ENCODE measurements around the gene MRPS9.

The MRPS9 gene

GRCh38 chr2:105144152-105144940 lies 106.5 kb downstream of the MRPS9 start:
- Histone ChIP-seq H3K27me3 (ENCODE audit: insufficient read depth, low read length) (0 out of 2 replicates have a peak, but pooled peaks cover 5% of the 10 kb centered on the region), H3F3A (ENCODE audit: insufficient read depth, low read length) (no peaks in the 10 kb centered on the region), H3K27ac (ENCODE audit: low read depth, low read length, poor library complexity, severe bottlenecking) (no peak overlapping the region), H2AFZ (ENCODE audit: low read length) (no peak overlapping the region), H3K79me2 (ENCODE audit: insufficient read depth, low read length) (no peaks in the 10 kb centered on the region), H3K4me2 (ENCODE audit: low read length) (no peak overlapping the region), H3K9me3 (ENCODE audit: low read length) (no peaks in the 10 kb centered on the region), H3K4me3 (ENCODE audit: low read depth, low read length, poor library complexity, severe bottlenecking) (no peak overlapping the region), H3K4me1 (ENCODE audit: insufficient read depth, low read length, severe bottlenecking) (no peaks in the 10 kb centered on the region), H4K20me1 (ENCODE audit: insufficient read depth, low read length) (no peaks in the 10 kb centered on the region), H3K9ac (ENCODE audit: low read length) (no peak overlapping the region), H3K9me2 (ENCODE audit: low read depth, low read length) (no peaks in the 10 kb centered on the region), H3K36me3 (ENCODE audit: insufficient read depth, low read length) (no peaks in the 10 kb centered on the region)
- TF ChIP-seq CTCF (IDR thresholded peaks at IDR 0.05; ENCODE audit: low read length) (no peak), EZH2 (IDR thresholded peaks at IDR 0.05; ENCODE audit: borderline replicate concordance, low read length) (no peak)

GRCh38 chr2:105144941-105145300 lies 107.1 kb downstream of the MRPS9 start:
- Histone ChIP-seq H3K4me1 (ENCODE audit: insufficient read depth, low read length, severe bottlenecking) (no peaks in the 10 kb centered on the region), H3K27me3 (ENCODE audit: insufficient read depth, low read length) (0 out of 2 replicates have a peak, but pooled peaks cover 5% of the 10 kb centered on the region), H3K9me2 (ENCODE audit: low read depth, low read length) (no peaks in the 10 kb centered on the region), H3K36me3 (ENCODE audit: insufficient read depth, low read length) (no peaks in the 10 kb centered on the region), H2AFZ (ENCODE audit: low read length) (no peak overlapping the region), H3K4me3 (ENCODE audit: low read depth, low read length, poor library complexity, severe bottlenecking) (no peak overlapping the region), H3K27ac (ENCODE audit: low read depth, low read length, poor library complexity, severe bottlenecking) (no peak overlapping the region), H3K9me3 (ENCODE audit: low read length) (no peaks in the 10 kb centered on the region), H3K9ac (ENCODE audit: low read length) (no peak overlapping the region), H4K20me1 (ENCODE audit: insufficient read depth, low read length) (no peaks in the 10 kb centered on the region), H3K4me2 (ENCODE audit: low read length) (no peak overlapping the region), H3K79me2 (ENCODE audit: insufficient read depth, low read length) (no peaks in the 10 kb centered on the region), H3F3A (ENCODE audit: insufficient read depth, low read length) (no peaks in the 10 kb centered on the region)
- TF ChIP-seq EZH2 (IDR thresholded peaks at IDR 0.05; ENCODE audit: borderline replicate concordance, low read length) (no peak), CTCF (IDR thresholded peaks at IDR 0.05; ENCODE audit: low read length) (no peak)

GRCh38 chr2:105149272-105149671 lies 111.4 kb downstream of the MRPS9 start:
- Histone ChIP-seq H3K4me1 (ENCODE audit: insufficient read depth, low read length, severe bottlenecking) (no peaks in the 10 kb centered on the region), H3K9me2 (ENCODE audit: low read depth, low read length) (no peaks in the 10 kb centered on the region), H3F3A (ENCODE audit: insufficient read depth, low read length) (no peaks in the 10 kb centered on the region), H3K79me2 (ENCODE audit: insufficient read depth, low read length) (no peaks in the 10 kb centered on the region), H3K4me3 (ENCODE audit: low read depth, low read length, poor library complexity, severe bottlenecking) (no peak overlapping the region), H3K9ac (ENCODE audit: low read length) (no peak overlapping the region), H3K4me2 (ENCODE audit: low read length) (no peak overlapping the region), H3K27me3 (ENCODE audit: insufficient read depth, low read length) (no peaks in the 10 kb centered on the region), H2AFZ (ENCODE audit: low read length) (no peak overlapping the region), H3K36me3 (ENCODE audit: insufficient read depth, low read length) (no peaks in the 10 kb centered on the region), H3K27ac (ENCODE audit: low read depth, low read length, poor library complexity, severe bottlenecking) (no peak overlapping the region), H3K9me3 (ENCODE audit: low read length) (no peaks in the 10 kb centered on the region), H4K20me1 (ENCODE audit: insufficient read depth, low read length) (no peaks in the 10 kb centered on the region)
- TF ChIP-seq EZH2 (IDR thresholded peaks at IDR 0.05; ENCODE audit: borderline replicate concordance, low read length) (no peak), CTCF (IDR thresholded peaks at IDR 0.05; ENCODE audit: low read length) (no peak)

Measured in OCI-LY1 (cell line).